ENCODE results near the gene CHAF1A. TPM values are rescaled to one million over a fixed set of nuclear protein-coding genes. Genes with fewer than 3 reads are reported as not detected.

CHAF1A gene
- total and polyA plus RNA-seq, 12 donors, result 3.4 to 14.6 (median 8.4) TPM

DNA sequence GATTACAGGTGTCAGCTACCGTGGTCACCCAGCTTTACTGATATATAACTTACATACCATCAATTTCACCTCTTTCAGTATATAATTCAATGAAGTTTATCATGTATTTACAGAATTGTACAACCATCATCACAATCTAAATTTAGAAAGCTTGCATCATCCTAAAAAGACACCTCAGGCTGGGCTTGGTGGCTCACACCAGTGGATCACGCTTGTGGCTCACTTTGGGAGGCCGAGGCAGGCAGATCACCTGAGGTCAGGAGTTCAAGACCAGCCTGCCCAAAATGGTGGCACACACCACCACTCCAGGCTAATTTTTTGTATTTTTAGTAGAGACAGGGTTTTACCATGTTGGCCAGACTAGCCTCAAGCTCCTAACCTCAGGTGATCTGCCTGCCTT lies 65.4 kb downstream of the CHAF1A start:
- TF ChIP-seq, protein P1, sequence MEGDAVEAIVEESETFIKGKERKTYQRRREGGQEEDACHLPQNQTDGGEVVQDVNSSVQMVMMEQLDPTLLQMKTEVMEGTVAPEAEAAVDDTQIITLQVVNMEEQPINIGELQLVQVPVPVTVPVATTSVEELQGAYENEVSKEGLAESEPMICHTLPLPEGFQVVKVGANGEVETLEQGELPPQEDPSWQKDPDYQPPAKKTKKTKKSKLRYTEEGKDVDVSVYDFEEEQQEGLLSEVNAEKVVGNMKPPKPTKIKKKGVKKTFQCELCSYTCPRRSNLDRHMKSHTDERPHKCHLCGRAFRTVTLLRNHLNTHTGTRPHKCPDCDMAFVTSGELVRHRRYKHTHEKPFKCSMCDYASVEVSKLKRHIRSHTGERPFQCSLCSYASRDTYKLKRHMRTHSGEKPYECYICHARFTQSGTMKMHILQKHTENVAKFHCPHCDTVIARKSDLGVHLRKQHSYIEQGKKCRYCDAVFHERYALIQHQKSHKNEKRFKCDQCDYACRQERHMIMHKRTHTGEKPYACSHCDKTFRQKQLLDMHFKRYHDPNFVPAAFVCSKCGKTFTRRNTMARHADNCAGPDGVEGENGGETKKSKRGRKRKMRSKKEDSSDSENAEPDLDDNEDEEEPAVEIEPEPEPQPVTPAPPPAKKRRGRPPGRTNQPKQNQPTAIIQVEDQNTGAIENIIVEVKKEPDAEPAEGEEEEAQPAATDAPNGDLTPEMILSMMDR (IDR thresholded peaks at IDR 0.05), result no peak
- no peak for TF ChIP-seq POLR2A (IDR thresholded peaks at IDR 0.05)
- WGBS, 4 donors, result 85 to 98% (median 87%) methylated on average over 3 of the region's 3 CpGs
- Histone ChIP-seq H3K27me3 (no peaks in the 10 kb centered on the region), H3K4me3 (no peak overlapping the region), H3K9me3 (replicated peaks in 1 of 3) (no peaks in the 10 kb centered on the region), H3K36me3 (replicated peaks in 1 of 2) (no peaks in the 10 kb centered on the region), H3K27ac (no peak overlapping the region), H3K4me1 (replicated peaks in 1 of 2) (peaks cover 3 to 5% of the 10 kb centered on the region in 2 donors)
- intact Hi-C loops (cut with DNase I), result no loop called here
- DNase-seq, result no peak

DNA sequence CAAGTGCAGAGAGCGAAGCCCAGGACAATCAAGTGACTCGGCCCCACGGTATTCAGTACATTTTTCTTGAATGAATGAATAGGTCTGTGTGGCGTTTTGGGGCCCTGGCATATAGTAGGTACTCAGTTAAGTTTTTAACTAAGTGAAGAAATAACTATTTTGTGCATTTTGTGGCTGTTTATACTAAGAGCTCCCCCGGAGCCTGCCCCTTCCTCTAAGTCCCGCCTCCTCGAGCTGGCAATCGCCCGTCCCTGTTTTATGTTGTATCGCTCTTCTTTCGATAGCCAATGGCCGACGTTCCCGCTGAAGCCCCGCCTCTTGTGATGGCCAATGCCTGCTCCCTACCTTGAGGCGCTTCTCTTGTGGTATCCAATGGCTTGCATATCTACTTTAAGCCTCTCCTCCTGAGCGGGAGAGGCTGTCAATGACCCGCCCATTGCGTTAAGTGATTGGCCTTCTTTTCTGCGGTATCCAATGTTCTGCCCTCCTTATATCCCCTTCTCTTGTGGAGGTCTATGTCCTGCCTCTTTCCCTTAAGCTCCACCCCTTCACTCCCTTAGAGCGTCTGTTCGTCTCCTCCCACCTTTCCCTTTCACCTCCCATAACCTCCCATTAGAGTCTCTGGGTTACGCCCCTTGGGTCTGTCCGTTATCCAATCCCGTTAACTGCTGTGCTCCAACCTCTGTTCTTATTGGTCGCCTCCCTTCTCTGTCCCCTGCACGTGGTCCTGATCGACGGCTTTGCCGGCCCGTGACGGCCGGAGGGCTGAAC lies 69.1 kb downstream of the CHAF1A start:
- Histone ChIP-seq H3K27me3 (no peaks in the 10 kb centered on the region), H3K4me3 (peak overlapping the region in 2 of 4 donors; percentile 23 to 57), H3K4me1 (replicated peaks in 1 of 2) (peaks cover 16 to 20% of the 10 kb centered on the region in 2 donors), H3K9me3 (replicated peaks in 1 of 3) (no peaks in the 10 kb centered on the region), H3K36me3 (replicated peaks in 1 of 2) (peaks cover 0 to 9% of the 10 kb centered on the region in 2 donors), H3K27ac (peak overlapping the region; percentile 27 to 81 (median 73))
- 1% methylated on average over 28 to 33 of the region's 33 CpGs for WGBS, 4 donors
- intact Hi-C loops (cut with DNase I), result no loop called here
- peak; percentile 98 to 100 (median 99) for DNase-seq
- TF ChIP-seq, protein P1 (IDR thresholded peaks at IDR 0.05), result no peak
- peak; percentile 12 to 86 for TF ChIP-seq POLR2A (IDR thresholded peaks at IDR 0.05)

- Histone ChIP-seq H3K4me1 (replicated peaks in 1 of 2) (peaks cover 16 to 20% of the 10 kb centered on the region in 2 donors), H3K9me3 (replicated peaks in 1 of 3) (no peaks in the 10 kb centered on the region), H3K27me3 (no peaks in the 10 kb centered on the region), H3K36me3 (replicated peaks in 1 of 2) (peaks cover 0 to 17% of the 10 kb centered on the region in 2 donors), H3K4me3 (peak within 1 kb of the TSS; percentile 37 to 71 (median 64)), H3K27ac (peak within 1 kb of the TSS; percentile 33 to 81 (median 73))
- WGBS, 4 donors, result 0 to 1% (median 0%) methylated on average over 15 to 67 of the region's 71 CpGs; no CpG with 5 or more reads in 1 of the 4 donors
- peak in 1 of 7 donors; percentile 43 for DNase-seq
- no peak for TF ChIP-seq POLR2A (IDR thresholded peaks at IDR 0.05)
- TF ChIP-seq, protein P1 (IDR thresholded peaks at IDR 0.05), result no peak
- intact Hi-C loops (cut with DNase I), result no loop called here
Measured at GRCh38 chr19:4472174-4472974, 69.9 kb downstream of the CHAF1A start, which contains the start of gene HDGFL2. Gene HDGFL2 (plus strand): TSS chr19:4472297. CDS start chr19:4472351, 54 bp downstream.
